Peyer's patch (tissue), 4 donors: ENCODE results near the gene OR52R1. TPM values are rescaled to one million over a fixed set of nuclear protein-coding genes. Genes with fewer than 3 reads are reported as not detected.
"Not testable (repeated sequence)": the region's sequence is repeated elsewhere in the genome, so short reads cannot be mapped to it uniquely, and the experiment has no call there.

Source experiments
- DNase-seq, 3 donors: peaks; one replicate each; pipeline ENCODE4 v3.0.0-alpha.2; 2017 to 2019
- H3K27ac ChIP-seq, 4 donors: fragments of 200-600 bp; sonication (generic); one replicate each; pipeline ENCODE4 v1.5.1; 2016 to 2019
- H3K27me3 ChIP-seq, 2 donors: fragments of 200-600 bp; sonication (generic); one replicate each; pipeline ENCODE4 v1.5.1; 2019
- H3K36me3 ChIP-seq, 3 donors: fragments of 200-600 bp; sonication (generic); one replicate each; pipeline ENCODE4 v1.5.1; 2016 to 2019
- H3K4me1 ChIP-seq, 4 donors: fragments of 200-600 bp; sonication (generic); one replicate each; pipeline ENCODE4 v1.5.1; 2016 to 2019
- H3K4me3 ChIP-seq, 4 donors: fragments of 200-600 bp; sonication (generic); 1 replicate in 3 of 4; 2 replicates in 1 of 4; pipeline ENCODE4 v1.5.1; 2016 to 2019; ENCODE audit warnings: mild to moderate bottlenecking in 1 of 4
- H3K9me3 ChIP-seq, 4 donors: fragments of 200-600 bp; sonication (generic); one replicate each; pipeline ENCODE4 v1.5.1; 2016 to 2019; ENCODE audit warnings: mild to moderate bottlenecking in 1 of 4
- POLR2A ChIP-seq, 2 donors: fragments of 450-650 bp; IDR thresholded peaks; one replicate each; pipeline ENCODE4 v1.5.1; 2017; ENCODE audit warnings: antibody characterized with exemption in 2 of 2, mild to moderate bottlenecking in 2 of 2, moderate library complexity in 2 of 2
- total RNA-seq, 4 donors: library from RNA; depleted of rRNA; stranded (reverse); fragments of >200 nt; gene quantifications; one replicate each; pipeline ENCODE4 v1.1.0, GENCODE V29; 2016
- TF ChIP-seq, protein P1 (sequence below), 6 experiments: fragments of 450-650 bp in 4 of 6; fragments of 200-600 bp in 2 of 6; sonication (generic) in 1 of 6; IDR thresholded peaks; one replicate each; pipeline ENCODE4 v1.5.1; 2017 to 2019; ENCODE audit warnings: antibody characterized with exemption in 6 of 6, mild to moderate bottlenecking in 3 of 6, moderate library complexity in 1 of 6

Gene OR52R1
- total RNA-seq, 4 donors from 2014 or later = not detected

DNA sequence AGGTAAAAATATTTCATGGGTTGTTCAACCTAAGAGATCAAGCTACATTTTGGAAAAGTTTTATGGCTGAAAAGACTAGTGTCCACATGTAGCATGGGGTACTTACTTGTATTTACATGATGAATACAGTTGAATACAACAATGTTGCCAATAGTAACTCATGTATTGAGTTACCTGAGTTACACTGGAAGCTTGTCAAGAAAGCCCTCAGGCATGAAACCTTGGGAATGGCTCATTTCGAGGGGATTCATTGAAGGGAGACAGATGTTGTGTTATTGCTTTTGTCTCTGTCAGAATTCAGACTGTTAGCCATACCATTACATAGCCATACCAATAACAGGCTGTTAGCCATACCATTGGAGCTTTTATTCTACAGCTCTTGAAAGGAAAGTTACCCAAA is 26.2 kb upstream of the OR52R1 start:
- Histone ChIP-seq H3K27ac (no peak overlapping the region), H3K9me3 (no peaks in the 10 kb centered on the region), H3K27me3 (no peaks in the 10 kb centered on the region), H3K4me3 (no peak overlapping the region), H3K36me3 (no peaks in the 10 kb centered on the region), H3K4me1 (no peaks in the 10 kb centered on the region)
- TF ChIP-seq, protein P1, sequence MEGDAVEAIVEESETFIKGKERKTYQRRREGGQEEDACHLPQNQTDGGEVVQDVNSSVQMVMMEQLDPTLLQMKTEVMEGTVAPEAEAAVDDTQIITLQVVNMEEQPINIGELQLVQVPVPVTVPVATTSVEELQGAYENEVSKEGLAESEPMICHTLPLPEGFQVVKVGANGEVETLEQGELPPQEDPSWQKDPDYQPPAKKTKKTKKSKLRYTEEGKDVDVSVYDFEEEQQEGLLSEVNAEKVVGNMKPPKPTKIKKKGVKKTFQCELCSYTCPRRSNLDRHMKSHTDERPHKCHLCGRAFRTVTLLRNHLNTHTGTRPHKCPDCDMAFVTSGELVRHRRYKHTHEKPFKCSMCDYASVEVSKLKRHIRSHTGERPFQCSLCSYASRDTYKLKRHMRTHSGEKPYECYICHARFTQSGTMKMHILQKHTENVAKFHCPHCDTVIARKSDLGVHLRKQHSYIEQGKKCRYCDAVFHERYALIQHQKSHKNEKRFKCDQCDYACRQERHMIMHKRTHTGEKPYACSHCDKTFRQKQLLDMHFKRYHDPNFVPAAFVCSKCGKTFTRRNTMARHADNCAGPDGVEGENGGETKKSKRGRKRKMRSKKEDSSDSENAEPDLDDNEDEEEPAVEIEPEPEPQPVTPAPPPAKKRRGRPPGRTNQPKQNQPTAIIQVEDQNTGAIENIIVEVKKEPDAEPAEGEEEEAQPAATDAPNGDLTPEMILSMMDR (IDR thresholded peaks at IDR 0.05) = no peak
- TF ChIP-seq POLR2A (IDR thresholded peaks at IDR 0.05) = no peak
- DNase-seq = no peak

DNA sequence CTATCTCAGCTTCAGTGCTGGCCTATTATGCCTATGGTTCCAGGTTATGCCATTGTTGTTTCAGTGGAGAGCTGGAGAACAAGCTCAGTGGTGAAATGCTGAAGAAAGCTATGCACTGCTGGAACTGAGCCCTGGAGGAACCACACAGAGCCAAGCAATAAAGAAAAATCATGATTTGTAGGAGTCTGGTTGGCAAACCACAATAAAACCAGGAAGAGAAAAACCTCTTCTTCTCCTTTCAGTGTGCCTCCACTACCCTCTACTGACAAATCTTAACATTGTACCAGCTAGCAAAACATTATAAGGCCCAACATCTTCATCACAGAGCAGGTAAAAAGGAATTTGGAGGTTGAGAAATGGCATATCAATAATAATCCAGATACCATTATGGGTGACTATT is 22.2 kb upstream of the OR52R1 start:
- no peaks in the 10 kb centered on the region for H3K9me3 ChIP-seq
- H3K36me3 ChIP-seq = no peaks in the 10 kb centered on the region
- DNase-seq = no peak
- no peaks in the 10 kb centered on the region for H3K4me1 ChIP-seq
- TF ChIP-seq, protein P1 (IDR thresholded peaks at IDR 0.05) = peak in 3 of 6 experiments; percentile 38 to 51 (median 40)
- no peak for TF ChIP-seq POLR2A (IDR thresholded peaks at IDR 0.05)
- no peak overlapping the region for H3K27ac ChIP-seq
- H3K27me3 ChIP-seq = no peaks in the 10 kb centered on the region
- H3K4me3 ChIP-seq = no peak overlapping the region

DNA sequence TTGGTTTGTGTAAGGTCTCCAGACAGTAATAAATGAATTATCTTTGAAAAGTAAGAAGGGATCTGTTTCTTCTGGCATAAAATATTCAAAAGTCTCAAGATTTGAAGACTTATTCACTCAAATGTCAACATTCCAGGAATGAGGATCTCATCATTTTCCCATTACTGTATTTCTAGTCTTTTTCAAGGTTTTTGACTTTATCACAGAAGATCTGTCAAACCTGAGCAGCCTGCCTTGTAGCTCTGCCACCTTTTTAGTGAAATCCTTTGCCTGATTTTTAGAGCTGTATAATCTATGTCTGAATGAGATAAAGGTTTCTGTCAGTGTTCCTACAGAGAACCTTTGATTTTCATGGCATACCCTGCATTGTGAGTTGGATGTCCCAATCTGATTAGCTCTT is 21.0 kb upstream of the OR52R1 start:
- H3K4me1 ChIP-seq = no peaks in the 10 kb centered on the region

DNA sequence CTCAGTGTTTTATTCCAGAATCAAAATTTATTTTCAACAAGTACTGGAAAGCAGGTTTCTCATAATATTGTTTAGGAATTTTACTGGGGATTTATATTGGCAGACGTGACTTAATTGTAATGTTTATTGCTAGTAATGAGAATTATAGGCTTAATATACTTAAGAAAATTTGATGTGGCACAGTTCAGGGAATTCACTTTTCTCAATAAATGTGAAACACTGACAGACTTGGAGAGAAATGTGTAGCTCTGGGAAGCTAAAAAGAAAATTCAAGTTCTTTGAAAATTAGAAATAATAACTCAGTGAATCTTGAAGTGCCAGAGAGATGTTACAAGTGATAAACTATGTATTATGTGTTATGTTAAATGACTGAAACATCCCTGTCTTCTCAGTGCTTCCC is 16.8 kb upstream of the OR52R1 start, which contains the start of gene OR51F2:
TSS of gene OR51F2 (plus strand) at position 301 of the 400 bp plus-strand sequence. CDS start 101 bp downstream, outside the sequence.
- H3K9me3 ChIP-seq = no peaks in the 10 kb centered on the region
- TF ChIP-seq, protein P1 (IDR thresholded peaks at IDR 0.05) = no peak
- no peak for TF ChIP-seq POLR2A (IDR thresholded peaks at IDR 0.05)
- H3K27me3 ChIP-seq = no peaks in the 10 kb centered on the region
- H3K27ac ChIP-seq = no peak within 1 kb of the TSS
- no peak within 1 kb of the TSS for H3K4me3 ChIP-seq
- H3K36me3 ChIP-seq = no peaks in the 10 kb centered on the region
- no peaks in the 10 kb centered on the region for H3K4me1 ChIP-seq
- no peak for DNase-seq

More for the DNA sequence above, 21.0 kb upstream of the OR52R1 start:
- Histone ChIP-seq H3K27ac (no peak overlapping the region), H3K27me3 (no peaks in the 10 kb centered on the region), H3K36me3 (no peaks in the 10 kb centered on the region), H3K9me3 (no peaks in the 10 kb centered on the region), H3K4me3 (no peak overlapping the region)
- no peak for DNase-seq
- no peak for TF ChIP-seq POLR2A (IDR thresholded peaks at IDR 0.05)
- TF ChIP-seq, protein P1 (IDR thresholded peaks at IDR 0.05) = no peak

- H3K36me3 ChIP-seq = no peaks in the 10 kb centered on the region
- no peaks in the 10 kb centered on the region for H3K4me1 ChIP-seq
- no peaks in the 10 kb centered on the region for H3K27me3 ChIP-seq
- TF ChIP-seq, protein P1 (IDR thresholded peaks at IDR 0.05) = no peak
- TF ChIP-seq POLR2A (IDR thresholded peaks at IDR 0.05) = no peak
- no peak overlapping the region for H3K4me3 ChIP-seq
- H3K9me3 ChIP-seq = no peaks in the 10 kb centered on the region
- H3K27ac ChIP-seq = no peak overlapping the region
- no peak for DNase-seq
Measured at GRCh38 chr11:4809246-4809645, 5.1 kb upstream of the OR52R1 start.

GRCh38 chr11:4808476-4808875 is 4.3 kb upstream of the OR52R1 start:
- no peaks in the 10 kb centered on the region for H3K9me3 ChIP-seq
- H3K36me3 ChIP-seq = no peaks in the 10 kb centered on the region
- TF ChIP-seq, protein P1 (IDR thresholded peaks at IDR 0.05) = no peak
- TF ChIP-seq POLR2A (IDR thresholded peaks at IDR 0.05) = no peak
- no peak overlapping the region for H3K4me3 ChIP-seq
- no peaks in the 10 kb centered on the region for H3K4me1 ChIP-seq
- no peak for DNase-seq
- H3K27me3 ChIP-seq = no peaks in the 10 kb centered on the region
- H3K27ac ChIP-seq = no peak overlapping the region

DNA sequence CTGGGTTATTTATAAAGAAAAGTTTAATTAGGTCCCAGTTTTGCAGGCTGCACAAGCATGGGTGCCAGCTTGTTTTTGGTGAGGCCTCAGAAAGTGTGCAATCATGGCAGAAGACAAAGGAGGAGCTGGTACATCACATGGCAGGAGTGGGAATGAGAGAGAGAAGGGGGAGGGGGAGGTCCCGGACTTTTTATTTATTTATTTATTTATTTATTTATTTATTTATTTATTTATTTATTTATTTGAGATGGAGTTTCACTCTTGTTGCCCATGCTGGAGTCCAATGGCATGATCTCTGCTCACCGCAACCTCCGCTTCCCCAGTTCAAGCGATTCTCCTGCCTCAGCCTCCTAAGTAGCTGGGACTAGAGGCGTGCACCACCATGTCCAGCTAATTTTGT is 2.9 kb downstream of the OR52R1 start:
- not testable (repeated sequence) for H3K27me3 ChIP-seq, H3K4me1 ChIP-seq, H3K4me3 ChIP-seq, H3K36me3 ChIP-seq, H3K9me3 ChIP-seq, H3K27ac ChIP-seq, DNase-seq
